Stimulated activated CD4-positive, alpha-beta T cell treated with anti-CD3 and anti-CD28 coated beads, Interleukin-2, amount 100 ng/mL, for 24 hours (primary cell): ENCODE data around the gene LGR6.
A peak's percentile ranks its signal among the peaks of the same experiment; 100 is the strongest.
"Not testable (repeated sequence)": the region's sequence is repeated elsewhere in the genome, so short reads cannot be mapped to it uniquely, and the experiment has no call there.

ENCODE experiments used
- DNase-seq, 2 donors: peaks; one replicate each; pipeline ENCODE4 v3.0.0-alpha.2; 2020

Gene LGR6, protein sequence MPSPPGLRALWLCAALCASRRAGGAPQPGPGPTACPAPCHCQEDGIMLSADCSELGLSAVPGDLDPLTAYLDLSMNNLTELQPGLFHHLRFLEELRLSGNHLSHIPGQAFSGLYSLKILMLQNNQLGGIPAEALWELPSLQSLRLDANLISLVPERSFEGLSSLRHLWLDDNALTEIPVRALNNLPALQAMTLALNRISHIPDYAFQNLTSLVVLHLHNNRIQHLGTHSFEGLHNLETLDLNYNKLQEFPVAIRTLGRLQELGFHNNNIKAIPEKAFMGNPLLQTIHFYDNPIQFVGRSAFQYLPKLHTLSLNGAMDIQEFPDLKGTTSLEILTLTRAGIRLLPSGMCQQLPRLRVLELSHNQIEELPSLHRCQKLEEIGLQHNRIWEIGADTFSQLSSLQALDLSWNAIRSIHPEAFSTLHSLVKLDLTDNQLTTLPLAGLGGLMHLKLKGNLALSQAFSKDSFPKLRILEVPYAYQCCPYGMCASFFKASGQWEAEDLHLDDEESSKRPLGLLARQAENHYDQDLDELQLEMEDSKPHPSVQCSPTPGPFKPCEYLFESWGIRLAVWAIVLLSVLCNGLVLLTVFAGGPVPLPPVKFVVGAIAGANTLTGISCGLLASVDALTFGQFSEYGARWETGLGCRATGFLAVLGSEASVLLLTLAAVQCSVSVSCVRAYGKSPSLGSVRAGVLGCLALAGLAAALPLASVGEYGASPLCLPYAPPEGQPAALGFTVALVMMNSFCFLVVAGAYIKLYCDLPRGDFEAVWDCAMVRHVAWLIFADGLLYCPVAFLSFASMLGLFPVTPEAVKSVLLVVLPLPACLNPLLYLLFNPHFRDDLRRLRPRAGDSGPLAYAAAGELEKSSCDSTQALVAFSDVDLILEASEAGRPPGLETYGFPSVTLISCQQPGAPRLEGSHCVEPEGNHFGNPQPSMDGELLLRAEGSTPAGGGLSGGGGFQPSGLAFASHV

DNA sequence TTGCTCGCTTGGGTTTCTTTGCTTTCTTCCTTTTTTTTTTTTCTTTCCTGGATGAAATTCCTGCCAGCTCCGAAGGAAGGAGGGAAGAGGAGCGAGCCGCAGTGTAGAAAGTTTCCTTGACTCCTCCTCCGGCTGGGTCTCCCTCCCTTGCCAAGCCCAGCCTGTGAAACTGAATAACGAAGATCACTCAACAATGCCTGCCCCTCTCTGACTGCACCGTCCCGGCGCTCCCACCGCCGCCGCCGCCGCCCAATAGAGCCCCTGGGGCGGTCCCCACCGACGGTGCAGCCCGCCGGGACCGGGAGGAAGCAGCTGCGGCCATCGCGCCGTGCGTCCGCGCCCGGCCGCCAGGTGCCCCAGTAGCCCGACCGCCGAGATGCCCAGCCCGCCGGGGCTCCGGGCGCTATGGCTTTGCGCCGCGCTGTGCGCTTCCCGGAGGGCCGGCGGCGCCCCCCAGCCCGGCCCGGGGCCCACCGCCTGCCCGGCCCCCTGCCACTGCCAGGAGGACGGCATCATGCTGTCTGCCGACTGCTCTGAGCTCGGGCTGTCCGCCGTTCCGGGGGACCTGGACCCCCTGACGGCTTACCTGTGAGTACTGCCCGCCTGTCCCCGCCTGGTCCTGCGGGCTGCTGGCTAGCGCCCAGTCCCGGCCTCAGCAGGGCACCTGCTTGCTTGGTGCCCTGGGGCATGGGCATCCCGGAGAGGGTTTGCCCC is at the start of gene LGR6:
LGR6 (plus strand) TSS at position 186 of the 714 bp plus-strand sequence; CDS start at position 377, 191 bp downstream.
- DNase-seq = no peak

DNA sequence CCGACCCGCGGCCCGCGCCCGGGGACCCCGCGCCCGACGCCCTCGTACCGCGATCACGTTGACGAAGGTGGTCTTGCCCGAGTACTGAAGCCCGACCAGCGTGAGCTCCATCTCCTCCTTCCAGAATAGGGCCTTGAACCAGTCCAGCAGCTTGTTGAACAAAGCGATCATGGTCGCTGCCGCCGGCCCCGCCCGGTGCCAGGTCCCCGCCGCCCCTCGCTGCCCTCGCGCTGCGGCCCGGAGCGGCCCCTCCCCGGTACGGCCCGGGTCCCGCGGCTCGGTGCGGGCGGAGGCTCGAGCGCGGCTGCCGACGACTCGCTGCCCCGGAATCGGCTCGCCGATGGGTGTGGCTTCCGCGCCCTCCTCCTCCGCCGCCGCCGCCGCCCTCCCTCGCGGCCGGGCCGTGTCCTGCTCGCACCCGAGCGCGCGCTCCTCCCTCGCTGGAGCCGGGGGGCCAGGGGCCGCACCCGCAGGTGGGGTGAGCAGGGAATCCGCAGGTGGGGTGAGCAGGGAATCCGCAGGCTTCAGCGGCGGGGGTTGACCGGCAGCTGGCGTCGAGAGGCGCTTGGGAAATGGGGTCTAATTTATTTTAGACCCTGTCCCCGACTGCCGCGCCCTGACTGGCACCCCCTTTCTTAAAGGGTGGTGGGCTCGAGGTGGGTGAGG is 49.1 kb upstream of the LGR6 start, which contains the start of gene ARL8A:
ARL8A (minus strand) TSS at position 336 of the 666 bp plus-strand sequence; CDS start at position 171, 165 bp downstream.
- DNase-seq = peak; percentile 71 to 81

DNA sequence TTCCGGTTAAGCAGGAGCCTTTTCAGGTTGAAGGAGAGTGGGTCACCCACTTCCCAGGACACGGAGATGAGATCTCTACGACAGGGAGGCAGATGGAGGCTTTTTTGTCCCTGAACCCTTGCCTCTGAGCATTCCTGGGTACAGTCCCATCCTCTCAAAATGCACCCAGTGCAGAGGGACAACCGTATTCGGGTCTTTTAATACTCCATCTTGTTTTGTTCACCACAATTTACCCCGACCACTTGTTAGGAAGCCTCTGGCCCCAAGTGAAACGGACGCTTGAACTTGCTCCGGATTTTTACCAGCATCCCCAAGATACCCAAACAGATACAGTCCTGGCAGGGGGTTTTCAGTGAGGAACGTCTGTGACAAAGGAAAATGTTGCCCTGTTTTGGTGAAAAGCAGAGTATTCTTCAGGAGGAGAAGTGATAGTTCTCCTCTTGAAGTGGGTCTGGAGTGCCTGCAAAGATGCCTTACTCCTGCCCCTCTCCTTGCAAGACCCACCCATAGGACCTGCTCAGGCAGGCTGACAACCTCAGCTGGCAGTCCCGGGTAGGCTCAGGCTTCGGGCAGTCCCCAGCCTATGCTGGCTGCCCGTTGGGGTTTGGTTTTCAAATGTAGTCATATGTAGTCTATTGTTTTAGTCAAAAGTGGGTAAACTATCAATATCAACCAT is 48.4 kb upstream of the LGR6 start:
- DNase-seq = peak; percentile 46 to 53

DNA sequence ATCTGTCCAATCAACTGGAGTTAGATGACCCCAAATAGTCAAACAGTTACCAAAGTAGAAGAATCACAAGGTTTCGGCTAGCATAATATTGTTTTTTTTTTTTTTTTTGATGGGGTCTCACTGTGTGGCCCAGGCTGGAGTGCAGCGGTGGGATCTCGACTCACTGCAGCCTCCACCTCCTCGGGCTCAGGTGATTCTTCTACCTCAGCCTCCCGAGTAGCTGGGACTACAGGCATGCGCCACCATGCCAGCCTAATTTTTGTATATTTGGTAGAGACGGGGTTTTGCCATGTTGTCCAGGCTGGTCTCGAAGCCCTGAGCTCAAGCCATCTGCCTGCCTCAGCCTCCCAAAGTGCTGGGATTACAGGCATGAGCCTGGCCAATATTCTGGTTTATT is 47.9 kb upstream of the LGR6 start:
- DNase-seq = not testable (repeated sequence)

DNA sequence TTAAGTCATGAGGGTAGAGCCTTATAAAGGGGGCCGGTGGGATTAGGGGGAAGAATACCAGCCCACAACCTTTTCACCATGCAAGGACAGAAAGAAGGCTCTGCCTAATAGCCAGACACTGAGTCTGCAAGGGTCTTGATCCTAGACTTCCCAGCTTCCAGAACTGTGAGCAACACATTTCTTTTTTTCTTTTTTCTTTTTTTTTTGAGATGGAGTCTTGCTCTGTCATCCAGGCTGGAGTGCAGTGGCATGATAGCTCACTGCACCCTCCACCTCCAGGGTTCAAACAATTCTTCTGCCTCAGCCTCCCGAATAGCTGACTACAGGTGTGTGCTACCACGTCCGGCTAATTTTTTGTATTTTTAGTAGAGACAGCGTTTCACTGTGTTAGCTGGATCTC is 47.3 kb upstream of the LGR6 start:
- DNase-seq = no peak

DNA sequence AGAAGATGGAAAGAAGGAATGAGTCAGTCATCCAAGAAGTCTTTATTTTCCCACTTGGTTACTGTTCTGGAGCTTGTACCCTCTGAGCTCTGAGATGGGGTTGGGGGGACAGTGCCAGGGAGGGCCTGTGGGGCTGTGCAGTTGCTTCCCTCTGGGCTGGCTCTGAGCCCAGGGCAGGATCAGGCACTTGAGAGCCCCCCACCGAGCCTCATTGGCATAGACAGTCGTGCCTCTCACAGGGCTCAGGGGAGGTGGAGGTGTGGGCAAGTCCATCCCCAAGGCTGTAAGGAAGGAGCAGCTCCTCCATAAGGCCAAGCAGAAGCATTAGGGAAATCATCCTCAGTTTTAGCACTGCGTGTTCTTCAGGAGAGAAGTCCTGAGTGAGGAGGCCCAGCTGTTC is 46.6 kb upstream of the LGR6 start:
- no peak for DNase-seq

DNA sequence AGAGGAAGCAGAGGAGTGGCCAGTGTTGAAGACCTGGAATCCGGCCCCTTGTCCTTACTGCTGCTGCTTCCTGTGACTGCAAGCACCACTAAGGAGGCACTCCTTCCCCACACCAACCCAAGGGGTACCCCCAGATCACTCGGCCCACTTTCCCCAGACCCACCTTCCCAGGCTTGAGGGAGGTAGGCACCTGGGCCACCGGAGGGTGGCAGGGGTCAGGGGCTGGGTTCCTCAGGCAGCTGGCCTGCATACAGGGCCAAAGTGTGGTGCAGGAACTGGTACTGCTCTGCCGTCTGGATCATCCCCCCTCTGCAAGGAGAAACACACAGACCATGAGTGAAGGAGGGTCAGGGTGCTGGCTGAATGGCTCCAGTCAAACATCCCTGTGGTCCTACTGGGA is 45.2 kb upstream of the LGR6 start:
- no peak for DNase-seq

DNA sequence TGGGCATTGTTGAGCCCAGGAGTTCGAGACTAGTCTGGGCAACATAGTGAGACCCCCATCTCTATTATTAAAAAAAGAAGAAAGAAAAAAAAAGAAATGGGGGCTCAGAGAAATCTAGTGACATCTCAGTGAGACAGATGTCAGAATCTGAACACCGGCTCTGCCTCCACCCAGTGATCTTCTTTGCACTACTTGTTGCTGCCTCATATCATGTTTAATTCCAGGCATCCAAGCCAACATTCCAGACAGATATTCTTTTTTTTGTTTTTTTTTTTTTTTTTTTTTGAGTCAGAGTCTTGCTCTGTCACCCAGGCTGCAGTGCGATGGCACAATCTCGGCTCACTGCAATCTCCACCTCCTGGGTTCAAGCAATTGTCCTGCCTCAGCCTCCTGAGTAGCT is 44.0 kb upstream of the LGR6 start:
- DNase-seq = no peak

DNA sequence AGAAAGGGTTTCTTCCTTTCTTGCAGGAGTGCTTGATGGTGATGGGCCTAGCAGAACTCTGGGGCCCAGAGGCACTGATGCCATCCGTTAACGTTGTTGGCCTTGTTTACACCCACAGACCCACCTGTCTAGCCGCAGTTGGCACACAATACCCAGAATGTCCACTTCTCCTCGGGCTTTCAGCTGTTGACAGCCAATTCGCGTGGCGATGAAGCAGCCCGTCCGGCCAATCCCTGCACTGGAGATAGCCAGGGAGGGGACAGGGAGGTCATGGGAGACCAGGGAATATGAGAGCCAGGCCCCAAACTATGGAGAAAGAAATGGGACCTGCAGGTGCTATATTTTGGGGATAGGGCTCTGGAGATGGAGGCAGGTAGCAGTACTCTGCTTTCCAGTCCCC is 43.4 kb upstream of the LGR6 start:
- DNase-seq = no peak

DNA sequence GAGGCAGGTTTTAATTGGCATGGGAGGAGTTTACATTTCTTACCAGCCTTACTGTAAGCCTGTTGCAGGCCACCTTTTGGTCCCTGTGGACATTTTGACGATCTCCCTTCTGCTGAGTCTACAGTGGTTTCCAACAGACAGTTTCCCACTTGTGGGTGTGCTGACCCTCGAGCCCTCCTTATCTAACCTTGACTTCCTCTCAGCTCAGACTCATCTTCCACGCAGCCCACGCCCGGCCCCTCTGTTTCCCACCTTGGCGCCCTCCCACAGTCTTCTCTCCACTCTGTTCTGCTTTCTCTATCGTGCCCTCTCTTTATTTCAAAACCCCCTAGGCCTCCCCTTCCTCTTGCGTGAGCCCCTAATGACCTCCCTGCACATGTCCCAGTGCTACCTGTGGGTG is 43.0 kb upstream of the LGR6 start:
- DNase-seq = no peak

DNA sequence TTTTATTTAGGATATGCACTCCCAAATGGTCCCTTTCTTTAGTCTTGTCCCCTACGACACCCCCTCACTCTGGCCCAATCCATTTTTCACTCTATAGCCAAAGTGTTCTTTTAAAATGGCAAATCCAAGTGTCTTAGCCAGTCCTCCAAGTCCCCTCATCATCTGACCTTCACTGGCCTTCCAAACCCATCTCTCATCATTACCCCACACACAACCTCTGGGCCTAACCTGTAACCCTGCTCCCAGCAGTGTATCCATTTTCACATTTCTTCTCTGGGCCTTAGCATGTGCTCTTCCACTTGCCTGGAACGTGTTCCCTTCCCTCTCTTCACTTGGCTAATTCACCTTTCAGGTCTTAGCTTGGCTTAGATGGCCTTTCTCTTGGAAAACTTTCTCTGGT is 42.6 kb upstream of the LGR6 start:
- no peak for DNase-seq

DNA sequence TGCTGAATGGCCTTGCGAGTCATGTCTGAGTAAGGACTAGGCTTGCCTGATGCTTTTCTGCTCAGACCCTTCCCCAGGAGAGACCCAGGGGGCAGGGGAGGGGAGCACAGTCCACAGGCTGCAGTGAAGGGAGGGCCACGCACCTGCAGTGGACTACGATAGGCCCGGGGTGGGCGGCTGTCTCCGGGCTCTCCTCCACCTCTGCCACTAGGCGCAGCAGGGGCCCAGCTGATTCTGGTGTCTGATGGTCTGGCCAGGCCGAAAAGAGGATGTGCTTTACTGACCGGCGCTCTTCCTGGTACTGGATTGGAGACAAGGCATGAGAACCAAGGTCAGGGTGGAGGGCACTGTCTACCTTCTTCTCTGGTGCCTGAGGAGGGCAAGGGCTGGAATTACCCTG is 41.2 kb upstream of the LGR6 start:
- no peak for DNase-seq

DNA sequence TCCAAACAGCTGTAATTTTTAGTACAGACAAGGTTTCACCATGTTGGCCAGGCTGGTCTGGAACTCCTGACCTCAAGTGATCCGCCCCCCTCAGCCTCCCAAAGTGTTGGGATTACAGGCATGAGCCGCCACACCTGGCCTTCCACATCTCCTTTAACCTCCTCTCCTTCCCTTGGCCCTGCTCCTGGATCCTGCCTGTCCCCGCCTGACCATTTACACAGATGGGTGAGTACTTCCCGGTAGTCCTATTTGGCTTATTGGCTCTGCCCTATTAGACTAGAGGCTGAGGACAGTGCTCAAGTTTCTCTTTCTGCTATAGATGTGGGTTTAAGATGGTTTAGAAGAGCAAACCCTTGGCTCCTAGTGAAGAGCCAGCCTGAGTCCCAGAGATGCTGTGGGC is 40.3 kb upstream of the LGR6 start:
- no peak for DNase-seq

DNA sequence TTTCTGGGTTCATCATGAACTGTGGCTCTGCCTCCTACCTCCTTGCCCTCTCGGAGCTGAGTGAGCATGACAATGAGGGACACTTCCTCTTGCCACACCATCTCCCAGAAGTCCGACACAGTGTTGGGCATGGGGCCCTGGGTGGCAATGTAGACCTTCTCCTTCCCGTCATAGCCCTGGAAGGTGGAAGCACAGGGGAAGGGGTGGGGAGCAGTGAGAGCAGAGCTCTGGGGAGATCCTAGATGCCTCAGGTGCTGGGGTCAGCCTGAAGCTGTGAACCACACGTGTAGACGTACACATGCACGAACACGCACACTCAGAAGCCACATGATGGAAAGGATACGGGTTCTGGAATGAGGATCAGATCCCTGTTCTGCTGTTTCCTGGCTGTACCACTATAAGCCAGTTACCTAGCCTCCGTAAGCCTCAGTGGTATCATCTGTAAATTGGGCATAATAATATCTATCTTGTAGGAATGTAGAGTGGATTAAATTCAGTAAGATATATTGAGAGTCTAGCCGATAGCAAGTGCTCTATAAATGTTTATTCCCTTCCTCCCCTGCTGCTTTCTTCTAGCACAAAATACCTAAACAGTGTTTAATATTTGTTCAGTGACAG is 39.3 kb upstream of the LGR6 start:
- no peak for DNase-seq

DNA sequence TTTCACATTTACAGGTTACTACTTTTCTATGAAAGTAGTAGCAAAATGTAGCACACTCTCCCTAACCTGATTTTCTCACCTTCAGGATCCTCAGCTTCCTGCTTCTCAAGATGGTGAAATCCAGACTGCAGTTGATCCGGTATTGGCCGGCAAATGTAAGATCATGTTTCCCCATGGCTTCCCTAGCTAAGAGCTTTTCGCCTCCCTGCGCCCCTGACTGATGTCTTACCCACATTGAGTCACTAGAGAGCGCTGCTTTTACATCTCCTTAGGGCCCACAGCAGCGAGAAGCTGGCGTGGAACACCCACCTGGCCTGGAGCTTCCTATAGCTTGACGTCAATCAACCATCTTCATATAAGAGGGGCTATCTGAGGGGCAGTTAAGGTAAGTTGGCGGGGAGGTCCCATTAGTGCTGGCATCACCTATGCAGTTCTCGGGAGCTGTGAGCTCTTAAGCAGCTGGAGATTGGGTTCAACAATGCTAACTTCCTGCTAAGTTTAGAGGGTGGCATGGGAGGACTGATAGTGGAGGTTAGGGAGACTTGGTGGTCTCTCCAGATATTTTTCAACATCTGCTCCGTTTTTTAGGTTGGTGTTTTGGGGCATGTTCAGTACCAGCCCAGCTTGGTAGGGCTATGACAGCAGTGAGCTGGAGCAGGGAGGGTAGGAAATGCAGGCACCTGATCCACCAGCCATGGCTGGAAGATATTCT is 38.7 kb upstream of the LGR6 start:
- peak; percentile 45 to 50 for DNase-seq

DNA sequence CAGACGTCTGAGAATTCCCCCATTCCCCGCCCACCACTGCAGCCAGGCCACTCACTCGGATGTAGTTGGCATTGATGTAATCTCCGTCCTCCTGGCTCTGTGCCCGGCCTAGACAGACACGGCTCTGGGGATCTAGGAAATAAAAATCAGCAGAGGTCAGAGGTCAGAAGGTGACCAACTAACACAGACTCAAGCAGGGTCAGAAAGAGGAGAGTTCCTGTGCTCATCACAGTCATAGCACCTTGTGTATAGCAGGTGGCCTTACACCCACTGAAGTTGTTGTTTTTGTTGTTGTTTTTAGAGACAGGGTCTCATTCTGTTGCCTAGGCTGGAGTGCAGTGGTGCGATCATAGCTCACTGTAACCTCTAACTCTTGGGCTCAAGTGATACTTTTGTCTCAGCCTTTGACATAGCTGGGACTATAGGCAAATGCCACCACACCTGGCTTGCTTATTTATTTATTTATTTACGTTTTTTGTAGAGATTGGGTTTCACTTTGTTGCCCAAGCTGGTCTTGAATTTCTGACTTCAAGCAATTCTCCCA is 38.0 kb upstream of the LGR6 start:
- DNase-seq = no peak

DNA sequence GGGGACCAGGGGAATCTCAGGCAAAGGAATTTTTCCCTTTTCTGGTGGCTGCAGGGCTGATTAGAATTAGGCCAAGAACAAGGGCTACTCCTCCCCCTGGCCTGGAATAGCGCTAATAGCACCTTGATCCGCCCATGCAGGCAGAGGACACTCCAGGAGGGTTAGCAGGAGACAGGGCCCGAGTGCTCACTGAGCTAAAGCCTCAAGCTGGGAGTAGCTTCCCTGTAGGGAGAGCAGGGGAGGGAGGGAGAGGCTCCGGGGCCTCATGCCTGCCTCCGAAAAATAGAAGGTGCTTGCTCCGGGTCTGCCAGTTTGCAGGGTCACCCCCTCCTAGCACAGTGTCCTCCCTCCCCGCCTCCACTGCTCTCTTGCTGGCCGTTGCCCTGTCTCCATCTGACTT is 37.0 kb upstream of the LGR6 start:
- DNase-seq = no peak

DNA sequence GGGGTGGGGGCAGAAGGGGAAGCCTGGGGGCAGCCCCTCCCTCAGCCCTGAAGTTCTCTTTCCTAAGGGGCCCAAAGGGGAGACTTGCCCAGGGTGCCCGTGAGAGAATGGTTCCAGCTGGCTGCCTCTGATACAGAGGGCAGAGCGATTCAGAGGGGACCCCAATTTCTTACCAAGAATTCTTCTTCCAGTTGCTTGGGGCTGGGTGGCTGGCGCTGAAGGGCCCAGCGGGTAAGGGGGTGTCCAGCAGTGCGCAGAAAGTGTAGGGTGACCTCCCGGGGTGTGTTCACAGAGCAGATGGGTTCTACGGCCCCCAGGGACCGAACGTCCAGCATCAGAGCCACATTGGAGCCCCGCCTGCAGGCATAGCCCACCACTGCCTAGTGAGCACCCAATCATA is 35.7 kb upstream of the LGR6 start:
- DNase-seq = no peak

DNA sequence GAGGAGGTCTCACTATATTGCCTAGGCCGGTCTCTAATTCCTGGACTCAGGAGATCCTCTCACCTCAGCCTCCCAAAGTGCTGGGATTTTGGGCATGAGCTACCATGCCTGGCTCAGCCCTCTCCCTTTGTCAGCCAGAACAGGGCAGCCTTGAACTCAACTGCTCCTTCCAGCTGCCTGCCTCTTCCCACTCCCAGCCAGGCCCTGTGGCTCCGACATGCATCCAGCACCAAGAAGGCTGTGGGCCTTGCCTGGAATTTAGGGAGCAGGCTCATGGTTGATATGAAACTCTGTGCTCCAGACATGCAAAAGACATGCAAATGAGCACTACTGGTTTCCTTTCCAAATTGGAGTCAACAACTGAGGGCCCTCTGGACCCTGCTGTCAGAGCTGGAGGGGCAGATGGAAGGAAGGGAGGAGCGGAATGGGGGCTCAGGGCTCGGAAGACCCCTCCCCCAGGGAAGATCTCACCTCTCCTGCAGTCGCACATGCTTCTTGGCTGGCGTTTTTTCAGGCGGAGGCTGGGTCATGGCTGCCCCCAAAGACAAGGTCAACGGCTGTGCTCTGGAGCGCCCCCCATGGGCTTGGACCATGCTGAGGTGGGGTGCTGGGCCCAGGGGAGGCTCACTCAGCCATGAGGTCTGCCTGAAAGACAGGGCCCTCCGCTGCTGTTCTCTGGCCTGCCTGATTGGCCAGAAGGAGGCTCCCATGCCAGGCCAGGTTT is 34.6 kb upstream of the LGR6 start:
- peak; percentile 47 to 54 for DNase-seq
